ENCODE data around the gene AKT1S1. TPM values are rescaled to one million over a fixed set of nuclear protein-coding genes. Genes with fewer than 3 reads are reported as not detected.

AKT1S1 gene
- total and polyA plus RNA-seq, 2 of the 13 experiments (the other 11 are each of a cell fraction or from before 2014, with no cell fraction given) = 13.5 to 27.8 TPM

DNA sequence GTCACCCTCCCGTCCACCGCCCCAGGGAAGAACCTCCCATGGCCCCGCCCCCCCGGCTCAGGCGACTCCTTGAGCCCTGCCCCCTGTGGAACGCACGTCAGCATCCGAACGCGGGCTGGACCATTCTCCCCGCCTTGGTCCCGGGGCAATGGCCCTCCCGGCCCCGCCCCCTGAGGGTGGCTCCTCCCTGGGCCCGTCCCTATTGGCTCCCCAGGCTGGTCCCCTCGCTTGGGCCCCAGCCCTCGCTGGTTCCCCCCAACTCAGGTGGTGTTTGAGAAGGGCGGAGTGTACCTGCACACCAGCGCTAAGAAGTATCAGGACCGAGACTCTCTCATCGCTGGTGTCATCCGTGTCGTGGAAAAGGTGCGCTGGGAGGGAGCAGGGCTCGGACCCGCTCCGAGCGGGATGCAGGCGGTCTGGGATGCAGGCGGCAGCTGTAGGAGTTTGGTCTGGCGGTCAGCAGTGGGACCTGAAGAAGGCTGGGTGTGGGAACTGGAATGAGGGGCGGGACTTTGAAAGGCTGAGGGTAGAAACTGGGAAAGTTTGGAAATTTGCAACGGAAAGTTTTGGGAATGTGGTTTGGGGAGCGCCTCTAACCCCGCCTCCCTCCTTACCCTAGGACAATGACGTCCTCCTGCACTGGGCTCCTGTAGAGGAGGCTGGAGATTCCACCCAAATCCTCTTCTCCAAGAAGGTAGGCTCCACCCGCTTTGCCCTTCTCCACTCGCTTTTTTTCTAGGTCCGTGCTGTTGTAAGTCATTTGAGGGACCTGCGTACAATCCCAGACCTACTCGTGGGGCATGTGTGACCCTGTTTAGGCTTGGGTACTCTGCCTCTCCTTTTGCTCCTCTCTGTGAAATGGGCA lies 956 bp upstream of the AKT1S1 start (continued):
- TF ChIP-seq ARHGAP35 (CRISPR knock-in tag; IDR thresholded peaks at IDR 0.05; ENCODE audit: borderline replicate concordance) (0 out of 2 replicates have a peak, but pooled peaks have one; percentile 70), ZNF205 (CRISPR knock-in tag; IDR thresholded peaks at IDR 0.05) (no peak), ZNF138 (CRISPR knock-in tag; IDR thresholded peaks at IDR 0.05; ENCODE audit: low read depth) (0 out of 2 replicates have a peak, but pooled peaks have one; percentile 37), ASH2L (IDR thresholded peaks at IDR 0.05; ENCODE audit: insufficient read length, low read depth, low read length) (no peak), PHF8 (CRISPR knock-in tag; IDR thresholded peaks at IDR 0.05) (peak; percentile 56), ZC3H13 (CRISPR knock-in tag; IDR thresholded peaks at IDR 0.05) (0 out of 2 replicates have a peak, but pooled peaks have one; percentile 76), PHF5A (CRISPR knock-in tag; IDR thresholded peaks at IDR 0.05; ENCODE audit: low read depth, unreplicated experiment) (no peak), ZNF407 (CRISPR knock-in tag; IDR thresholded peaks at IDR 0.05; ENCODE audit: not compliant biosample characterization) (peak; percentile 56), RXRA (CRISPR knock-in tag; IDR thresholded peaks at IDR 0.05) (peak; percentile 77), HNF4A (CRISPR knock-in tag; IDR thresholded peaks at IDR 0.05) (0 out of 2 replicates have a peak, but pooled peaks have one; percentile 2), TFDP2 (CRISPR knock-in tag; IDR thresholded peaks at IDR 0.05) (0 out of 2 replicates have a peak, but pooled peaks have one; percentile 1), SAP130 (CRISPR knock-in tag; IDR thresholded peaks at IDR 0.05; ENCODE audit: low read depth) (peak; percentile 67; the same call in 1 of the 2 replicates), SNAPC5 (CRISPR knock-in tag; IDR thresholded peaks at IDR 0.05; ENCODE audit: borderline replicate concordance) (no peak), ZNF768 (CRISPR knock-in tag; IDR thresholded peaks at IDR 0.05) (peak; percentile 73; the same call in 1 of the 2 replicates)
- TF ChIP-seq, protein P1, sequence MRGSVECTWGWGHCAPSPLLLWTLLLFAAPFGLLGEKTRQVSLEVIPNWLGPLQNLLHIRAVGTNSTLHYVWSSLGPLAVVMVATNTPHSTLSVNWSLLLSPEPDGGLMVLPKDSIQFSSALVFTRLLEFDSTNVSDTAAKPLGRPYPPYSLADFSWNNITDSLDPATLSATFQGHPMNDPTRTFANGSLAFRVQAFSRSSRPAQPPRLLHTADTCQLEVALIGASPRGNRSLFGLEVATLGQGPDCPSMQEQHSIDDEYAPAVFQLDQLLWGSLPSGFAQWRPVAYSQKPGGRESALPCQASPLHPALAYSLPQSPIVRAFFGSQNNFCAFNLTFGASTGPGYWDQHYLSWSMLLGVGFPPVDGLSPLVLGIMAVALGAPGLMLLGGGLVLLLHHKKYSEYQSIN (CRISPR knock-in tag; IDR thresholded peaks at IDR 0.05; ENCODE audit: borderline replicate concordance) = no peak
- TF ChIP-seq, protein P2, sequence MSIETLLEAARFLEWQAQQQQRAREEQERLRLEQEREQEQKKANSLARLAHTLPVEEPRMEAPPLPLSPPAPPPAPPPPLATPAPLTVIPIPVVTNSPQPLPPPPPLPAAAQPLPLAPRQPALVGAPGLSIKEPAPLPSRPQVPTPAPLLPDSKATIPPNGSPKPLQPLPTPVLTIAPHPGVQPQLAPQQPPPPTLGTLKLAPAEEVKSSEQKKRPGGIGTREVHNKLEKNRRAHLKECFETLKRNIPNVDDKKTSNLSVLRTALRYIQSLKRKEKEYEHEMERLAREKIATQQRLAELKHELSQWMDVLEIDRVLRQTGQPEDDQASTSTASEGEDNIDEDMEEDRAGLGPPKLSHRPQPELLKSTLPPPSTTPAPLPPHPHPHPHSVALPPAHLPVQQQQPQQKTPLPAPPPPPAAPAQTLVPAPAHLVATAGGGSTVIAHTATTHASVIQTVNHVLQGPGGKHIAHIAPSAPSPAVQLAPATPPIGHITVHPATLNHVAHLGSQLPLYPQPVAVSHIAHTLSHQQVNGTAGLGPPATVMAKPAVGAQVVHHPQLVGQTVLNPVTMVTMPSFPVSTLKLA (IDR thresholded peaks at IDR 0.05) = no peak
